Right atrium auricular region (tissue), 2 donors: ENCODE measurements around the gene PRDM16. TPM values are rescaled to one million over a fixed set of nuclear protein-coding genes. Genes with fewer than 3 reads are reported as not detected.

Experiments
- DNase-seq: peaks from one replicate; pipeline ENCODE4 v3.0.0-alpha.2; 2019; ENCODE audit warnings: low spot score
- H3K27ac ChIP-seq, 2 donors: fragments of 200-600 bp; sonication (generic); 1 replicate in 1 of 2; 2 replicates in 1 of 2; pipeline ENCODE4 v1.5.1; 2016 to 2019
- H3K27me3 ChIP-seq, 2 donors: fragments of 200-600 bp; sonication (generic); one replicate each; pipeline versions ENCODE4 v1.5.1 to v1.6.0; 2017 to 2019
- H3K36me3 ChIP-seq: fragments of 200-600 bp; sonication (generic); one replicate; pipeline ENCODE4 v1.5.1; 2016
- H3K4me1 ChIP-seq, 2 donors: fragments of 200-600 bp; sonication (generic); one replicate each; pipeline versions ENCODE4 v1.5.1 to v1.6.0; 2017 to 2019
- H3K4me3 ChIP-seq, 2 donors: fragments of 200-600 bp; sonication (generic); 1 replicate in 1 of 2; 2 replicates in 1 of 2; pipeline ENCODE4 v1.5.1; 2017 to 2019; ENCODE audit warnings: mild to moderate bottlenecking in 1 of 2, moderate library complexity in 1 of 2
- H3K9me3 ChIP-seq, 2 donors: fragments of 200-600 bp; sonication (generic); one replicate each; pipeline ENCODE4 v1.5.1; 2019
- total RNA-seq, 2 donors: library from RNA; depleted of rRNA; stranded (reverse); fragments of >200 nt; gene quantifications; one replicate each; pipeline ENCODE4 v1.1.0, GENCODE V29; 2016
- TF ChIP-seq, protein P1 (sequence below), 2 donors: fragments of 200-600 bp; sonication (generic); IDR thresholded peaks; one replicate each; pipeline ENCODE4 v1.5.1; 2019; ENCODE audit warnings: antibody characterized with exemption in 2 of 2

PRDM16 gene
- total RNA-seq, 2 donors from 2014 or later, result 0.22 to 3.3 TPM

DNA sequence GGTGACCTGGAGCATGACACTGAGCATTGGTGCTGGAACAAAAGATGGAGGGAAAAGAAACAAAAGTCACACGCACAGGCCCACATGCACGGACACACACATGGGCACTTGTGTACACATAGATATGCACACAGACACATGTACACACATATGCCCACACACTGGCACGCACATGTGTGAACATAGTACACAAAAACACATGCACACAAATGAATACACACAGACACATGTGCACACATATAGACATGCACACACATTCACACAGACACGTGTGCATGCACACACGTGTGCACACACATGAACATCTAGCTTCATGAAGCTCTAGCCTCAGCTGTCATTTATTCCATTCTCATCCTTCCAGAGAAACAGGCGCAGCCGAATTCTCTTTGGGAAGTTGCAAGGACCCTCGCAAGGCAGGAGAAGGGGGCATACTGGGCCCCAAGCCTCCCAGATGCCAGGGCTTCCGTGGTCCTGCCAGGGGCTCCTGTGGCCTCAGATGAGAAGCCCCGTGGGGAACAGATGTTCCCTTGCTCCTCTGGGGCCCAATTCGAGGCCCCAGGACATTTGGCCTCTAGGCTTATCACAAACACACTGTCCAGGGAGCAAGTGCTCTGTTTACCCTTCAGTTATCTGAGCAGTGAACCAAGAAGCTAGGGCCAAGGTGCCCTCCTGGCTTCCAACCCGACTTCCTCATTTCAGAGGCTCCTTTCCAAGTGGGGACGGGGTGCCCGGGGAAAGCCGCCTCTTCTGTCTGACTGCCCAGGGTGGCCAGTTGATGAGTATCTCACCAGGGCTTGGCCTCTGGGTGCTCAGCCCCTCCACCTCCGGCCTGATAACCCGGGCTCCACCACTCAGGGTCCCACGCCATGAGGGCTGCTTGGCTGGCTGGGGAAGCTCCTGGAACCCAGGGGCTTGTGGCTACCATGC lies 269.1 kb downstream of the PRDM16 start:
- Histone ChIP-seq H3K4me3 (no peak overlapping the region), H3K36me3 (no peaks in the 10 kb centered on the region), H3K27ac (no peak overlapping the region), H3K4me1 (no peaks in the 10 kb centered on the region), H3K27me3 (no peaks in the 10 kb centered on the region), H3K9me3 (peaks cover 0 to 2% of the 10 kb centered on the region in 2 donors)
- no peak for DNase-seq
- TF ChIP-seq, protein P1, sequence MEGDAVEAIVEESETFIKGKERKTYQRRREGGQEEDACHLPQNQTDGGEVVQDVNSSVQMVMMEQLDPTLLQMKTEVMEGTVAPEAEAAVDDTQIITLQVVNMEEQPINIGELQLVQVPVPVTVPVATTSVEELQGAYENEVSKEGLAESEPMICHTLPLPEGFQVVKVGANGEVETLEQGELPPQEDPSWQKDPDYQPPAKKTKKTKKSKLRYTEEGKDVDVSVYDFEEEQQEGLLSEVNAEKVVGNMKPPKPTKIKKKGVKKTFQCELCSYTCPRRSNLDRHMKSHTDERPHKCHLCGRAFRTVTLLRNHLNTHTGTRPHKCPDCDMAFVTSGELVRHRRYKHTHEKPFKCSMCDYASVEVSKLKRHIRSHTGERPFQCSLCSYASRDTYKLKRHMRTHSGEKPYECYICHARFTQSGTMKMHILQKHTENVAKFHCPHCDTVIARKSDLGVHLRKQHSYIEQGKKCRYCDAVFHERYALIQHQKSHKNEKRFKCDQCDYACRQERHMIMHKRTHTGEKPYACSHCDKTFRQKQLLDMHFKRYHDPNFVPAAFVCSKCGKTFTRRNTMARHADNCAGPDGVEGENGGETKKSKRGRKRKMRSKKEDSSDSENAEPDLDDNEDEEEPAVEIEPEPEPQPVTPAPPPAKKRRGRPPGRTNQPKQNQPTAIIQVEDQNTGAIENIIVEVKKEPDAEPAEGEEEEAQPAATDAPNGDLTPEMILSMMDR (IDR thresholded peaks at IDR 0.05), result no peak

DNA sequence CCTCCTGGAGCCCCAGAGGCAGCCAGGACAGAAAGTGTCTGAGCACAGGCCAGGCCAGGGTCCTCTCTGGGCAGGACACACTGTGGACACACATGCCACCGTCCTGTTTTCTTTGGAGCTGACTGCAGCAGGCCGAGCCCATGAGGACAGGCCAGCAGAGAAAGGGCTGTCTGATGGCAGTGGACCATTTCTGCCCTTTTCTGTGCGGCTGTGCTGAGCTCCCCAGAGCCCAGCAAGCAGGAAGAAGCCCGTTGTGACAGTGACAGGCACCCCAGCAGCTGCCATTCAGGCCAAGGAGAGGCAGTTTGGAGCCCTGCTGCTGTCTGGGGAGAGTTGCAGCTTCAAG lies 269.7 kb downstream of the PRDM16 start:
- Histone ChIP-seq H3K9me3 (peaks cover 0 to 9% of the 10 kb centered on the region in 2 donors), H3K27me3 (no peaks in the 10 kb centered on the region), H3K36me3 (no peaks in the 10 kb centered on the region), H3K4me3 (no peak overlapping the region), H3K27ac (no peak overlapping the region), H3K4me1 (no peaks in the 10 kb centered on the region)
- TF ChIP-seq, protein P1 (IDR thresholded peaks at IDR 0.05), result no peak
- no peak for DNase-seq

DNA sequence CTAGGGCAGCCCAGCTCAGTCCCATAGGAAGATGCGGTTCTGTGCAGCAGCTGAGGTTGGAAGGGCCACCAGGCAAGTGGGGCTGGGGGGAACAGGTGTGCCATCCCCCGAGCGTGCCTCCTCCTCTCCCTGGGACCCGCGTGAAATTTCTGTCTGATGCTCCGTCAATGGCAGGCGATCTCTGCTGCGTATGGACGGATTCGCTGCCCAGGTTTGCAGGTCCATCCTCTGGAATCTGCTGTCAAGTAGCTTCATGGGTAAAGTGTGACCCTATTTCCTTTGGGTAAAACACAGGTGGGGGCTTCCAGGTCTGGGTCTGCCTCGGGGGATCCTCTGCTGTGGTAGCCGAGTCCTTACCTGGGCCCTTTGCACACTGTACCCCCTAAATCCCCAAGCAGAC lies 270.9 kb downstream of the PRDM16 start:
- TF ChIP-seq, protein P1 (IDR thresholded peaks at IDR 0.05), result no peak
- no peaks in the 10 kb centered on the region for H3K27me3 ChIP-seq
- H3K36me3 ChIP-seq, result no peaks in the 10 kb centered on the region
- H3K27ac ChIP-seq, result no peak overlapping the region
- H3K9me3 ChIP-seq, result peaks cover 0 to 20% of the 10 kb centered on the region in 2 donors
- H3K4me1 ChIP-seq, result no peaks in the 10 kb centered on the region
- no peak overlapping the region for H3K4me3 ChIP-seq
- DNase-seq, result no peak

DNA sequence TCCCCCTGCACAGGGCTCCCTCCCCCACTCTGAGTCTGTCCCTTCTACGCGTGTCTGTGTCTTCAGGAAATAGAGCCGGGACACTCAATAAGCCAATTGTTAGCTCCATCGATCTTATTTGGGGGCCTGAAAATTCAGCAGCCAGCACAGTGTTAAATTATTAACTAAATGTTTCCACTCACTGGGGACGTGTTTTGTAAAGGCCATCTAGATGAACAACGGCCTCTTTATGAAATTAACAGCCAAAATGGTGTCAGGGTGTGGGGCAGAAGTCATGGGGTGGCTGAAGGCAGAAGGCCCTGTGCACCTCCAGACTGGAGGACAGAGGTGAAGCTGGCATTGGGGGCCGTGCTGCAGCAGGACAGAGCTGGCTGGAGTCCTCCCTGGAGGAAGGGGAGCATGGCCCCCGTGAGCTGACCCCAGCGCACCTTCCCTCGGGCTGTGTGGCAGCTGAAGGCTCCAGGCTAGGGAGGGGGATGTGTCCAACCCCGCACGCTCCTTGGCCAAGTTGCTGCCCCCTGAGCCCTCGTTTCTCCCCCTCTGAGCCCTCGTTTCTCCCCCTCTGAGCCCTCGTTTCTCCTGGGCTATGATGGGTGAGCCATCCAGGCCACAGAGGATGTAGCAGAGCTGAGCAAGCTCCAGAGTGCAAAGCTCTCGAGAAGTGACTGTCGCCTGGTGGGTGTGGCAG lies 271.7 kb downstream of the PRDM16 start:
- Histone ChIP-seq H3K36me3 (no peaks in the 10 kb centered on the region), H3K4me1 (no peaks in the 10 kb centered on the region), H3K27me3 (no peaks in the 10 kb centered on the region), H3K9me3 (peaks cover 0 to 22% of the 10 kb centered on the region in 2 donors), H3K4me3 (no peak overlapping the region), H3K27ac (no peak overlapping the region)
- no peak for DNase-seq
- TF ChIP-seq, protein P1 (IDR thresholded peaks at IDR 0.05), result no peak

DNA sequence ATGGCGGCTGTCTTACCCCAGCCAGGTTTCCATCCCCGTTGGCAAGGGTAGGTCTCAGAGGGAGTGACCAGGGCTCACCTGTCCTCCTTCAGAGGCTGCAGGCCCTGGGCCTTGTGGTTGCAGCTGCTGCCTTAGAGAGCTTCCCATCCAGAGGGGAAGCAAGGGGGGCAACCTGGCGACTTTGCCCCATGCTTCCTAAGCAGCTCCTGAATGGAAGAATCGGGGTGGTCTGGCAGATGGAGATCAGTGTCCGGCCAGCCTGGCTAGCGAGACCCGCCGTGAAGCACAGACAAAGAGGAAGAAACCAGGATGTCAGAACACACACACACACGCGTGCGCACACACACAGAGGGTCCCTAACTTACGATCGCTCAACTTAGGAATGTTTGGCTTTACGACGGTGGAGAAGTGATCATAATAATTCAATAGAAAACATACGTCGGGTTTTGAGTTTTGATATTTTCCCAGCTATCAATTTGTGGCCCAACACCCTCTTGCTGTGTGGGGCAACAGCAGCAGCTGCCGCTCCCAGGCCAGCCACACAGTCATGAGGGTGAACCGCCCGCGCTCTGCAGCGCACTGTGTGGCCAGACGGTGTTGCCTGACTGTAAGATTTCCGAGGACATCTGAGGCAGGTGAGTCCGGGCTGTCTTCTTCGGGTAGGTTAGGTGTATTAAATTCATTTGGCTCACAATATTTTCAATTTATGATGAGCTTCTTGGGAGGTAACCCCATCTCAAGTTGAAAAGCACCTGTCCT lies 272.4 kb downstream of the PRDM16 start:
- H3K27me3 ChIP-seq, result no peaks in the 10 kb centered on the region

More for the DNA sequence above, 272.4 kb downstream of the PRDM16 start:
- no peak for DNase-seq
- Histone ChIP-seq H3K4me3 (no peak overlapping the region), H3K4me1 (no peaks in the 10 kb centered on the region), H3K36me3 (no peaks in the 10 kb centered on the region), H3K27ac (no peak overlapping the region), H3K9me3 (peaks cover 0 to 22% of the 10 kb centered on the region in 2 donors)
- TF ChIP-seq, protein P1 (IDR thresholded peaks at IDR 0.05), result no peak
